Uterus (tissue), 4 donors: ENCODE measurements around the gene NCAPD3. TPM values are rescaled to one million over a fixed set of nuclear protein-coding genes. Genes with fewer than 3 reads are reported as not detected.

Source experiments
- DNase-seq, 2 donors: peaks; one replicate each; pipeline ENCODE4 v3.0.0-alpha.2; 2019 to 2020
- H3K27ac ChIP-seq, 2 donors: fragments of 200-600 bp; sonication (generic); 1 replicate in 1 of 2; 2 replicates in 1 of 2; pipeline ENCODE4 v1.5.1; 2016 to 2018
- H3K27me3 ChIP-seq, 2 donors: fragments of 200-600 bp; sonication (generic); one replicate each; pipeline ENCODE4 v1.5.1; 2018 to 2019; ENCODE audit warnings: control low read depth in 1 of 2
- H3K36me3 ChIP-seq, 2 donors: fragments of 200-600 bp; sonication (generic); one replicate each; pipeline ENCODE4 v1.5.1; 2019; ENCODE audit warnings: control low read depth in 1 of 2
- H3K4me1 ChIP-seq, 2 donors: fragments of 200-600 bp; sonication (generic); one replicate each; pipeline ENCODE4 v1.5.1; 2018 to 2019; ENCODE audit warnings: control low read depth in 1 of 2
- H3K4me3 ChIP-seq, 2 donors: fragments of 200-600 bp; sonication (generic); 1 replicate in 1 of 2; 2 replicates in 1 of 2; pipeline ENCODE4 v1.5.1; 2018 to 2019; ENCODE audit warnings: mild to moderate bottlenecking in 1 of 2
- H3K9me3 ChIP-seq, 2 donors: fragments of 200-600 bp; sonication (generic); one replicate each; pipeline ENCODE4 v1.5.1; 2019; ENCODE audit warnings: control low read depth in 1 of 2
- CTCF ChIP-seq, 4 experiments: fragments of 200-600 bp in 2 of 4; fragments of 450-650 bp in 2 of 4; sonication (generic) in 2 of 4; IDR thresholded peaks; one replicate each; pipeline ENCODE4 v1.5.1; 2016 to 2019; ENCODE audit warnings: antibody characterized with exemption in 4 of 4, mild to moderate bottlenecking in 2 of 4, moderate library complexity in 1 of 4
- POLR2A ChIP-seq, 2 donors: fragments of 450-650 bp; IDR thresholded peaks; one replicate each; pipeline ENCODE4 v1.6.1; 2016; ENCODE audit warnings: antibody characterized with exemption in 2 of 2, mild to moderate bottlenecking in 1 of 2, moderate library complexity in 1 of 2
- intact Hi-C: fragments of 100-400 bp; cut with DNase I; formaldehyde crosslinking; loops from one replicate; pipeline ENCODE4 v1.15.1; 2023; ENCODE audit warnings: low total_unique reads
- total RNA-seq, 4 donors: library from RNA; depleted of rRNA in 3 of 4; stranded (reverse); fragments of >200 nt in 3 of 4; gene quantifications; one replicate each; pipeline versions ENCODE4 v1.1.0 to v1.2.4, GENCODE V29; 2014 to 2023
- donor health status: DM: yes; HTN: yes; CAD: no.

The NCAPD3 gene
- total RNA-seq, 4 donors from 2014 or later: 6.4 to 27.1 (median 9.9) TPM

GRCh38 chr11:134164490-134165370, 59.0 kb downstream of the NCAPD3 start:
- TF ChIP-seq CTCF (IDR thresholded peaks at IDR 0.05): no peak
- TF ChIP-seq POLR2A (IDR thresholded peaks at IDR 0.05): no peak

GRCh38 chr11:134159652-134160051, 64.1 kb downstream of the NCAPD3 start:
- Histone ChIP-seq H3K27ac (no peak overlapping the region), H3K36me3 (no peaks in the 10 kb centered on the region), H3K4me3 (no peak overlapping the region), H3K9me3 (no peaks in the 10 kb centered on the region), H3K27me3 (no peaks in the 10 kb centered on the region), H3K4me1 (no peaks in the 10 kb centered on the region)
- no peak for DNase-seq
- TF ChIP-seq CTCF (IDR thresholded peaks at IDR 0.05) (no peak), POLR2A (IDR thresholded peaks at IDR 0.05) (no peak)
- intact Hi-C loops: no loop called here

More at GRCh38 chr11:134164490-134165370, 59.0 kb downstream of the NCAPD3 start:
- intact Hi-C loops: no loop called here
- Histone ChIP-seq H3K9me3 (no peaks in the 10 kb centered on the region), H3K27me3 (no peaks in the 10 kb centered on the region), H3K36me3 (no peaks in the 10 kb centered on the region), H3K4me3 (no peak overlapping the region), H3K27ac (no peak overlapping the region), H3K4me1 (no peaks in the 10 kb centered on the region)
- no peak for DNase-seq

GRCh38 chr11:134158023-134158422, 65.7 kb downstream of the NCAPD3 start:
- no peak for DNase-seq
- no peaks in the 10 kb centered on the region for H3K4me1 ChIP-seq
- intact Hi-C loops: no loop called here

GRCh38 chr11:134157451-134157850, 66.3 kb downstream of the NCAPD3 start:
- no peak for DNase-seq
- H3K27ac ChIP-seq: no peak overlapping the region

More at GRCh38 chr11:134158023-134158422, 65.7 kb downstream of the NCAPD3 start:
- H3K36me3 ChIP-seq: no peaks in the 10 kb centered on the region
- TF ChIP-seq POLR2A (IDR thresholded peaks at IDR 0.05): no peak
- TF ChIP-seq CTCF (IDR thresholded peaks at IDR 0.05): no peak
- H3K27me3 ChIP-seq: no peaks in the 10 kb centered on the region
- no peak overlapping the region for H3K4me3 ChIP-seq
- H3K9me3 ChIP-seq: no peaks in the 10 kb centered on the region
- no peak overlapping the region for H3K27ac ChIP-seq

More at GRCh38 chr11:134157451-134157850, 66.3 kb downstream of the NCAPD3 start:
- intact Hi-C loops: no loop called here
- Histone ChIP-seq H3K27me3 (no peaks in the 10 kb centered on the region), H3K4me3 (no peak overlapping the region), H3K36me3 (no peaks in the 10 kb centered on the region), H3K9me3 (no peaks in the 10 kb centered on the region), H3K4me1 (no peaks in the 10 kb centered on the region)
- no peak for TF ChIP-seq CTCF (IDR thresholded peaks at IDR 0.05)
- no peak for TF ChIP-seq POLR2A (IDR thresholded peaks at IDR 0.05)
